Sigmoid colon (tissue), 3 donors: Measurements from ENCODE around the gene VIPR2.
"Not testable (repeated sequence)": the region's sequence is repeated elsewhere in the genome, so short reads cannot be mapped to it uniquely, and the experiment has no call there.

Source experiments
- POLR2A ChIP-seq, 2 donors: fragments of 450-650 bp; IDR thresholded peaks; one replicate each; pipeline ENCODE4 v1.6.1; 2016; ENCODE audit warnings: antibody characterized with exemption in 2 of 2, mild to moderate bottlenecking in 2 of 2, moderate library complexity in 2 of 2
- TF ChIP-seq, protein P1 (sequence below), 4 experiments: fragments of 450-650 bp in 3 of 4; fragments of 200-600 bp in 1 of 4; IDR thresholded peaks; one replicate each; pipeline ENCODE4 v1.5.1; 2016 to 2019; ENCODE audit warnings: antibody characterized with exemption in 4 of 4, mild to moderate bottlenecking in 3 of 4, moderate library complexity in 2 of 4

DNA sequence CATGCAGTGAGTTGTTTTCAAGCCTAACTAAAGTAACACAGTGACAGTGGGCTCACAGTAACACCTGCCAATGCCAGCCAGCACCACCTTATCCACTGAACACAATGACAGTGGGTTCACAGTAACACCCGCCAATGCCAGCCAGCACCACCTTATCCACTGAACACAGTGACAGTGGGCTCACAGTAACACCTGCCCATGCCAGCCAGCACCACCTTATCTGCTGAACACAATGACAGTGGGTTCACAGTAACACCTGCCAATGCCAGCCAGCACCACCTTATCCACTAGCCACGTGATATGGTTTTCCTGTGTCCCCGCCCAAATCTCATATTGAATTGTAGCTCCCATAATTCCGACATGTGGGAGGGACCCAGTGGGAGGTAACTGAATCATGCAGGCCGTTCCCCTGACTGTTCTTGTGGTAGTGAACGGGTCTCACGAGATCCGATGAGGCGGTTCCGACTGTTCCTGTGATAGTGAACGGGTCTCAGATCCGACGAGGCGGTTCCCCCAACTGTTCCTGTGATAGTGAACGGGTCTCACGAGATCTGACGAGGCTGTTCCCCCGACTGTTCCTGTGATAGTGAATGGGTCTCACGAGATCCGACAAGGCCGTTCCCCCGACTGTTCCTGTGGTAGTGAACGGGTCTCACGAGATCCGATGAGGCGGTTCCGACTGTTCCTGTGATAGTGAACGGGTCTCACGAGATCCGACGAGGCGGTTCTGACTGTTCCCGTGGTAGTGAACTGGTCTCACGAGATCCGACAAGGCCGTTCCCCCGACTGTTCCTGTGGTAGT is 44.2 kb downstream of the VIPR2 start:
- TF ChIP-seq, protein P1, sequence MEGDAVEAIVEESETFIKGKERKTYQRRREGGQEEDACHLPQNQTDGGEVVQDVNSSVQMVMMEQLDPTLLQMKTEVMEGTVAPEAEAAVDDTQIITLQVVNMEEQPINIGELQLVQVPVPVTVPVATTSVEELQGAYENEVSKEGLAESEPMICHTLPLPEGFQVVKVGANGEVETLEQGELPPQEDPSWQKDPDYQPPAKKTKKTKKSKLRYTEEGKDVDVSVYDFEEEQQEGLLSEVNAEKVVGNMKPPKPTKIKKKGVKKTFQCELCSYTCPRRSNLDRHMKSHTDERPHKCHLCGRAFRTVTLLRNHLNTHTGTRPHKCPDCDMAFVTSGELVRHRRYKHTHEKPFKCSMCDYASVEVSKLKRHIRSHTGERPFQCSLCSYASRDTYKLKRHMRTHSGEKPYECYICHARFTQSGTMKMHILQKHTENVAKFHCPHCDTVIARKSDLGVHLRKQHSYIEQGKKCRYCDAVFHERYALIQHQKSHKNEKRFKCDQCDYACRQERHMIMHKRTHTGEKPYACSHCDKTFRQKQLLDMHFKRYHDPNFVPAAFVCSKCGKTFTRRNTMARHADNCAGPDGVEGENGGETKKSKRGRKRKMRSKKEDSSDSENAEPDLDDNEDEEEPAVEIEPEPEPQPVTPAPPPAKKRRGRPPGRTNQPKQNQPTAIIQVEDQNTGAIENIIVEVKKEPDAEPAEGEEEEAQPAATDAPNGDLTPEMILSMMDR (IDR thresholded peaks at IDR 0.05), result not testable (repeated sequence)
- not testable (repeated sequence) for TF ChIP-seq POLR2A (IDR thresholded peaks at IDR 0.05)
